GM19468 (cell line): ENCODE data around the gene UIMC1.

ENCODE experiments used
- ATAC-seq: cut with Tn5 transposase; IDR thresholded peaks from one replicate; pipeline ENCODE4 v1.9.1; 2021; ENCODE audit warnings: mild to moderate bottlenecking, moderate library complexity, moderate number of reproducible peaks; ENCODE audit not compliant: unreplicated experiment; ENCODE audit errors: extremely low read depth

UIMC1 gene

DNA sequence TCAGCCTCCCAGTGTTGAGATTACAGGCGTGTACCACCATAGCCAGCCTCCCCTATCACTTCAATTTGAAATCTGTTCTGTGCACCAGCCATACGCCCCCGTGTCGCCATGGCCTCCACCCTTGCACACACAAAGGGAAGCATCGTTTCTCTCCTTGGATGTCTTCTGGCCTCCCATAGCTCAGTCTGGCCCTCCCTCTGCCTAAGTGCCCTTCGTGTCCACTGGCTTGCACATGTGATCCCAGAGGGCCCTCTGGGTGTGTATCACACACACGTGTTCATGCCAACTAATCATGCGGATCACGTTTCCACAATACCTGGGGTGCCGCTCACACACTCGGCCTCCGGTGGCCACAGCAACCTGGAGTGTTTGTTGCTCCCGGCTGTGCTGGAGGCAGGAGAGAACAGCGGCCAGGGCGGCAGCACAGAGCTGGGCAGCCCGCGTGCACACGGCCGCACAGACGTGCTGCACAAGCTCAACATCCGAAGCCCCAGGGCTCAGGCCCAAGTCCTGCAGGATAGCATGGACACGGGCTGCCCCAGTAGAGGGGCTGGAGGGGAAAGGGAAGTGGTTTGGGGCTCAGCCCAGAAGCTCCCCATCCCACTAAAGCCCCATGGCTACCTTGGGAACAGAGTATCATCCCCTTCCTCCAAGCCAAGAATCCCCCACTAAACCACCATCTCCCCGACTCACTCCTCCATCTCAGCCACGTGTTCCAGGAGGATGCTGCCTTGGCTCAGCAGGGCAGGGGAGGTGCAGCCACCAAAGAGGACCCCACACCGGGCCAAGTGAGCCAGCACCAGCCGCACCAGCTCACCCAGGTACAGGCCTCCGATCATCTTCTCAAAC is 118.3 kb downstream of the UIMC1 start:
- ATAC-seq = no peak

DNA sequence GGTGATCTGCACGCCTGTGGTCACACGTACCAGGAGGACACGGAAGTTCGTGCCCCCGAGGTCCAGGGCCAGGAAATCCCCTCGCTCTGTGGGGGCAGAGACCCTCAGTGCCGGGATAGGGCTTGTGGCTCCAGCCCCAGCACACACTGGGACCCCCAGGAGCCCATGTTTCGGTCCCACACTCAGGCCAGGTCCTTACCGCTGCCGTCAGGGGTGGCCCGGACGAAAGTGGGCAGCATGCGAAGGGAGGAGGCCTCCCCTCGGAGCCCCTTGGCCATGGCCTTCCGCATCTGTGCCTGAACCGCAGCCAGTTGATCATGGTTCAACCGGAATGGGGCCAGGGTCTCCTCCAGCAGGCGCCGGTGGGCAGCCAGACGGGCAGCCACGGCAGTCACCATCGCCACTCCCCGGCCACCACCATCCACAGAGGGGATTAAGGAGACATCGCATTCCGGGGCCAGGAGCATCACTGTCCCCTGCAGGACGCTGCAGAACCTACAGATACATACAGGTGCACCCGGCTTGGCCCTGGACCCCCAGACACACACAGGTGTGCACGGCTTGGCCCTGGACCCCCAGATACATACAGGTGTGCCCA is 119.2 kb downstream of the UIMC1 start:
- ATAC-seq = no peak

DNA sequence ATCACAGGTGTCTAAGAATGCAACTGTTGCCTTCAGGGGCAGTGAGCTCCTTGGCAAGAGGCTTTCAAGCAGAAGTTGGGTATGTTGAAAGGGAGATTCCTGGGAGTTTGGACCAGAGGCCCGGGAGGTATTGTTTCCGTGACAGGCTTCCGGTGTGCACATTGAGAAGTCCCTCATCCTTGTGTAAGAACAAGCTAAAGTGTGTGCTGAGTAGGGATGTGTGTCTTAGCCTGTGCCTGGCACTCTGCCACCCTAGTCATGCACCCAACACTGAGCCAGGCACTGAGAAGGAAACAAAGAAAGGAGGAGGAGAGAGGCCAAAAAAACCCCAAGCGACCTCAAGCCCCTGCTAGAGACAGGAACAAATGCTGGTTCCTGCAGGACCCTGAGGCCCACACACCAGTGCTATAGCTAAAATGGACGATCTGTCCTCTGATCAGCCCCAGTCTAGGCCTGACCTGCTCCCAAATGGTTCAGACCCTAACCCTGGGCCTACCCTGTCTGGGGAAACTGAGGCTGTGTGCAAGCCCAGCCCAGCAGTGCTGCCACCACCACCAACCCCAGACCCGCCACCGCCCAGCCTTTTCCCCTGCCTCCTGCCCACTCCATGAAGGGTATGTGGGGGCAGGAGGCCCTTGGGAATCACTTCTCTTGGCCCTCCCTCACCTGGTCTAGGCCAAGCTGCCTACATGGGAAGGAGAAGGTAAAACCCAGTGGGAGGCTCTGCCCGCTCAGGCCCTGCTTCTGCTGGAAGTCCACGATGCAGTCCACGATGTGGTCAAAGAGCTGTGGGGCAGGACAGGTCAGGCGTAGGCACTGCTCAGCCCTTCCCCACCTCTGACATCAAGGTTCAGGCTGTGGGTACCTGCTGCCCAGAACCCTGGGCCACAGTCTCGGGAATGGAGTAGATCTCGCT is 120.0 kb downstream of the UIMC1 start:
- ATAC-seq = no peak

DNA sequence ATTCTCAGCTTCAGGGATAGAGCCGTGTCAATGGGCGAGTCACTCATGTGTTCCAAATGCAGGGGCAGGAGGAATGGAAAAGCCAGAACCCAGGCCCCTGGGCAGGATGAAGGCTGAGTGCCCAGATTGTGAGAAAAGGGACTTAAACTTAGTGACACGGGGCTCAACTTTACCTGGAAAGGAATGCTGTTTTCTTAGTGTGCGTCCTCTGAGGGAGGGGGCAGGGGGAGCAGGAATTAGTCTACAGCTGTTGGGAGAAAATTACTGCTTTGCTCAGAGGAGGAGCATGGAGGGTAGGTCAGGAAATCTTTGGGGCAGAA is 122.0 kb downstream of the UIMC1 start:
- no peak for ATAC-seq

DNA sequence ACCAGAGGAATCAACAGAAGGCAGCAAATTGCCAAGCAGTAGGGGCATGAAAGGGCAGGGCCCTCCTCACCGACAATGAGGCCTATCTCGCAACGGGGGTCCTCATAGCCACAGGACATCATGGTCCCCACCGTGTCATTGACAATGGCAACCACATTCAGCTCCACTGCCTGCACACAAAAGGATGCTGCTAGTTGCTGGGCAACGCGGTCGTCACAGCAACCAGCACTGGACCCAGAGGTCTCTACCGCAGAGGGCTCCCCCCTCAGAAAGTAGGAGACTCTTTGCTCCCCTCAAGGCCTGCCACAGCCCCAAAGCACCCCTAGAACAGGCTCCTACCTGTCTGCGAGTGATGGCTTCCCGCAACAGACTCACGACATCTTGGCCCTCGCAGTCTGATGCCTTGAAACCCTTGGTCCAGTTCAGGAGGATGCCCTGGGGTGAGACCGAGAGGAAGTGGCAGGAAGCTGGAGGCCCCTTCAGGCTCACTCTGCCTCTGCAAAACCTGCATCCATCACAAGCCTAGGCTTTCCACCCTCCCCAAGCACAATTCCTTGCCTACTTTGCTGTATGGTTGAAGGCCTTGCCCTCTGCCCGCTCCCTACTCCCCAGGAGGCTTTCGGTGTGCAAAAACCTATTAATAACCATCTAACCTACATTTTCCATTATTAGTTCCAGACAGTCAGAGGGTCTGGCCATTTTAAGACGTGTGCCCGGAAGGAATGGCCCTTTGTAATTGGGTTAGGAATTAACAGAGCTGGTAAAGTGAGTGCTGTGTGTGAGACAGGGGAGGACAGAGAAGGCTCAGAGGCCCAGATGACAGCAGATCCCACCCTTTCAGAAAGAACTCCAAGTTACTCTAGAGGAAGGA is 122.6 kb downstream of the UIMC1 start:
- ATAC-seq = no peak

DNA sequence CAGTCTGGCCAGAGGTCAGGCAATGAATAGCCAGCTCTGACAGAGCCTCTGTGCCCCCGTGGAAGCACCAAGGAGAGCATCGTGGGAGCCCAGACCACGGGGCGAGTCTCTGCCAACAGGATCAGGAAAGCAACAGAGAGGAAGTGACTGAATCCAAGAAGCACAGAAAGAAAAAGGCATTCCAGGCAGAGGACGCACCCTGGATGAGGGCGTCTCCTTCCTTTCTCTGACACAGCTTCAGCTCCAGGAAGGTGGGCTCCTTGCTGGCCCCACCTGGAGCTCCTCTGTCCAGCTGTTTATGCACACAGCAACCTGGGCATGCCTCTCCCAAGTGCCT is 124.0 kb downstream of the UIMC1 start:
- ATAC-seq = no peak

DNA sequence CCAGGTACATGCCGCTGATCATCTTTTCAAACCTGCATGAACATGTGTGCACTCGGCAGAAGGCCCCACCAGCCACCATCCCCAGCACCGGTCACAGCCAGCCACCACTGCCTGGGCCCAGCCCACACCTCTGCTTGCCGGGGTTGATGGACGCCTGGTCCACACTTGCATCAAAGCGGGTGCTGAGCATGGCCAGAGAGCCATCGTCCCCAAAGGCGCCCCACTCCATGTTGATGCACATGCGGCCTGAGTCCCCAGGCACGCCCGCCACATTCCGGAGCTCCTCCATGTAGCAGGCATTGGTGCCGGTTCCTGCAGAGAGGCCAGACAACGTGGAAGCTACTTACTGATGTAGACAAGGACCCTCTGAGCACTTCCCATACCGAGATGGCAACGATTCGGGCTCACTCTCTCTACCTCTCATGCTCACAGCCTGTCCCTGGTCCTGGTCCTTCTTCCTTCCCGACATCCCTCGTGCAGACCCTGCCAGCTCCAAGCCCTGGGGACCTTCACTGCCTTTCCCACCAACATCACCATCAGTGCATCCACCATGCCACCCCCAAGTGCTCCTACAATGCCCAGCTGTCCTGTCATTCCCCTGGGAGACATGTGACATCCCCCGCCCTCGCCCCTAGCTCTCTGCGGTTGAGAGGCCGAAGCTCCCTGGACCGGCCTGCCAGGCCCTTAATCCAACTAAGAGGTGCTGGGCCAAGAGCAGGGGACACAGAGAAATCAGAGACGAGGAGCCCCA is 124.6 kb downstream of the UIMC1 start:
- ATAC-seq = no peak

DNA sequence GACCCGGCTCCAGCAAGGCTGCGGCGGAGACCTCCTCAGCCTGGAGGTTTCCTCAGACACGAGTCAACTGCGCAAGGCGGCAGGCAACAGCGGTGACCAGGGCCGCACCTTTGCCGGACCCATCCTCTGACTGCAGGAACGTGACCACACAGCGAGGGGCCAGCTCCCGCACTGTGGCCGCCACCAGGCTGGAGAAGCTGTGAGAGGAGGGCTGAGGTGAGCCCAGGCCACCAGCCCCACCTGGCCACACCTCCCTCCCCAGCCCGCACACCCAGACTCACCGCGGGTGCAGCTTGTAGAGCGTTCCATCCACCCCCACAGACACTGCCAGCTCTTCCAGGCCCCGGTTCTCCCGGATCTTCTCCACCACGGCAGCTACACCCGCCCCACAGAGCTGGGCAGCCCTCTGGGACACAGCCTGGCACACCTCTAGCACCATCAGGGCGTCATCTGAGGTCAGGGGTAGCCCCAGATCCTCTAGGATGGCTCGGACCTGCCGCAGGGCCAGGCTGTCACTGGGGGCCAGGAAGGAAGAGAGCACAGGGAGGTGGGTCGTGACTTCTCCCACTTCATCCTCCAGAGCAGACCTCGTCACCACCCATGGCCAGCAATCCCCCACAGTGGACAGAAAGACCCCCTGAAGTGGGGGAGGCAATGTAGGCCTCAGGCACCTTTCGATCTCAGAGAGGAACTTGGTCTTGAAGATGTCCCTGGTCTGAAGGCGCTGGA is 125.4 kb downstream of the UIMC1 start:
- no peak for ATAC-seq

DNA sequence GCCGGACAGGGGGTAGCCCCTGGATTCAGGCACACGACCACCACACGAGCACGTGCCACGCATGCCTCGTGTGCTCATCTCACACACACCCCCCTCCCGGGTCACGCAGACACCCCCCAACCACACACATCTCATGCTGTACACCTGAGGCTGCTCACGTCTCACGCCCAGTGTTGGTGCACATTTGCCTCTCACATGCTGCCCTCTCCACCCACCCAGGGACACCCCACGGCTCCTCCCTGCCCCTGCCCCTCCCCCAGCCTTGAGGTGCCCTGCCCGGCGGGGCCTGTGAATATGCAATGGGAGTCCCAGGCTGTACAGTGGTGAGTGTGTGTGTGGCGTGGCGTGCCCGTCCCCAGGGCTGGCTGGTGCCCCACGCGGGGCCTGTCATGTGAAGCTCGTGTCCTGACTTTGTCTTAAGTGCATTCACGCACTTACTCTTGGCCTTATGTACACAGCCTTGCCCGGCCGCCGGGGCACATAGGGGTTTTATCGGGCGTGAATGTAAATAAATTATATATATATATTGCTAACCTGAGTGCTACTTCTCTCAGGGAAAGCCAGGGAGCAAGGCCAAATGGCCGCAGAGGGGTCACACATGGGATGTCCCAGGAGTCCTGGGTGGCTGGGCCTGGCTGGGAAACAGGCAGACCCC is 126.1 kb downstream of the UIMC1 start:
- no peak for ATAC-seq

DNA sequence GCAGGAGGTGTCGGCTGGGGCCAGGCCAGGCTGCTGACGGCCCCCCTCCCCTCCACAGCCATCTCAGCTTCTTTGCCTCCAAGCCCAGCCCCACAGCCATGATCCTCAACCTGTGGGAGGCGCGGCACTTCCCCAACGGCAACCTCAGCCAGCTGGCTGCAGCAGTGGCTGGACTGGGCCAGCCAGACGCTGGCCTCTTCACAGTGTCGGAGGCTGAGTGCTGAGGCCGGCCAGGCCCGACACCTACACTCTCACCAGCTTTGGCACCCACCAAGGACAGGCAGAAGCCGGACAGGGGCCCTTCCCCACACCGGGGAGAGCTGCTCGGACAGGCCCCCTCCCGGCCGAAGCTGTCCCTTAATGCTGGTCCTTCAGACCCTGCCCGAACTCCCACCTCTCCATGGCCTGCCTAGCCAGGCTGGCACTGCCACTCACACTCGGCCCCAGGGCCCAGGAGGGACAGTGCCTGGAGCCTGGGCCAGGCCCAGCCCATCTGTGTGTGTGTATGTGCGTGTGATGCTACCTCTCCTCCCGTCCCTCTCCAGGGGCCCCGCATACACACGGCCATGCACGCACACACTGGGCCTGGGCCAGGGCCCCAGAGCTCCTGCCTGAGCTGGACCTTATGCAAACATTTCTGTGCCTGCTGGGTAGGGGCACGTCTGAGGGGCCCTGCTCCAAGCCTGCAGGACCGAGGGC is 126.8 kb downstream of the UIMC1 start:
- no peak for ATAC-seq

DNA sequence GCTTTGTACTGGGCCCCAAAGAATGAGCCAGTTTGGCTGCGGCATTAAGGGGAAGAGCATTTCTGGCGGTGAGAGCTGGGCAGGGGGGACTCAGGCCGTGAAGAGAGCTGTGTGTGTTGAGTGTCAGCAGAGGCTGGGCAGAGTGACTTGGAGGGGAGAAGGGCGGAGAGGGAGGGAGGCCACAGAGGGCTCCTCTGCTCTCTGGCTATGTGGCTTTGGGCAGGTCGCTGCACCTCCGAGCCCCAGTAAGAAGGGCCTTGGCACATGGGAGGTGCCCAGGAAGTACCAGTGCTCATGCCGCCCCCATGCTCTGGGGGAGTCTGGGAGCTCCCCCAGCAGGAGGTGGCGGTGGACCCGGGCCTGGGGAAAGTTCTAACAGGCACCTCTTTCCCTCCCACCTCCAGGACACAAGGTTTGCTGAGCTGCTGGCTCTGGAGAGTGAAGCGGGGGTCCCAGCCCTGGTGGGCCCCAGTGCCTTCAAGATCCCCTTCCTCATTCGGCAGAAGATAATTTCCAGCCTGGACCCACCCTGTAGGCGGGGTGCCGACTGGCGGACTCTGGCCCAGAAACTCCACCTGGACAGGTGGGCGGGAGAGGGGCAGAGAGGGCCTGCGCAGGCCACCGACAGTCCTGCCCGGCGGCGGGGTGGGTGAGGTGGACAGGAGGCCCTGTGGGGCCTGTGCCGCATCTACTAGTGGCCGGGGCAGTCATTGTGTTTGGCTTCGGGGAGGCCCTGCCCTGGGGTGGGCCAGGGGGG is 127.5 kb downstream of the UIMC1 start:
- ATAC-seq = no peak

DNA sequence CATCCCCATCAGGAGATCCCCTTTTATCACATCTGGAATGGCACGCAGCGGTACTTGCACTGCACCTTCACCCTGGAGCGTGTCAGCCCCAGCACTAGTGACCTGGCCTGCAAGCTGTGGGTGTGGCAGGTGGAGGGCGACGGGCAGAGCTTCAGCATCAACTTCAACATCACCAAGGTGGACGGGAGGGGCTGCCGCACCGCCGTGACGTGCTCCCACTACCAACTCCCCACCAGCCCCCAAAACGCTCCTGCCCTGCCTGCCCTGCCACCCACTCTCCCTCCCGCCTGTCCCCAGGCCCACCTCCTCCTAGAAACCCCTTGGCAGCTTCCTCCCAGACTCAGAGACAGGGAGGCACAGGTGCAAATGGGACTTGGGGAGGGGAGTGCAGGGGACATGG is 128.1 kb downstream of the UIMC1 start:
- no peak for ATAC-seq

DNA sequence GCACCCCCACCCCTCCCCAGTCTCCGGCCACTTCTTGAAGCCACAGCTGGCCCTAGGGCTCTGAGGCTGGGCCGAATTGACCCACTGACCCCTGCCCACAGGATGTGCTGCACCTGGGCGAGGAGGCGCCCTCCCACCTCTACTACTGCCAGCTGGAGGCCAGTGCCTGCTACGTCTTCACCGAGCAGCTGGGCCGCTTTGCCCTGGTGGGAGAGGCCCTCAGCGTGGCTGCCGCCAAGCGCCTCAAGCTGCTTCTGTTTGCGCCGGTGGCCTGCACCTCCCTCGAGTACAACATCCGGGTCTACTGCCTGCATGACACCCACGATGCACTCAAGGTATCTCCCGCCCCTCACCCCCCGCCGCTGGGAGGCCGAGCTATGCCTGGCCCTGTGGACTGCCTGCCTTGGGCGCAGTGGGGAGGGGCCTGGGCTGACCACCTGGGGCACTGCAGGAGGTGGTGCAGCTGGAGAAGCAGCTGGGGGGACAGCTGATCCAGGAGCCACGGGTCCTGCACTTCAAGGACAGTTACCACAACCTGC is 128.7 kb downstream of the UIMC1 start:
- no peak for ATAC-seq

DNA sequence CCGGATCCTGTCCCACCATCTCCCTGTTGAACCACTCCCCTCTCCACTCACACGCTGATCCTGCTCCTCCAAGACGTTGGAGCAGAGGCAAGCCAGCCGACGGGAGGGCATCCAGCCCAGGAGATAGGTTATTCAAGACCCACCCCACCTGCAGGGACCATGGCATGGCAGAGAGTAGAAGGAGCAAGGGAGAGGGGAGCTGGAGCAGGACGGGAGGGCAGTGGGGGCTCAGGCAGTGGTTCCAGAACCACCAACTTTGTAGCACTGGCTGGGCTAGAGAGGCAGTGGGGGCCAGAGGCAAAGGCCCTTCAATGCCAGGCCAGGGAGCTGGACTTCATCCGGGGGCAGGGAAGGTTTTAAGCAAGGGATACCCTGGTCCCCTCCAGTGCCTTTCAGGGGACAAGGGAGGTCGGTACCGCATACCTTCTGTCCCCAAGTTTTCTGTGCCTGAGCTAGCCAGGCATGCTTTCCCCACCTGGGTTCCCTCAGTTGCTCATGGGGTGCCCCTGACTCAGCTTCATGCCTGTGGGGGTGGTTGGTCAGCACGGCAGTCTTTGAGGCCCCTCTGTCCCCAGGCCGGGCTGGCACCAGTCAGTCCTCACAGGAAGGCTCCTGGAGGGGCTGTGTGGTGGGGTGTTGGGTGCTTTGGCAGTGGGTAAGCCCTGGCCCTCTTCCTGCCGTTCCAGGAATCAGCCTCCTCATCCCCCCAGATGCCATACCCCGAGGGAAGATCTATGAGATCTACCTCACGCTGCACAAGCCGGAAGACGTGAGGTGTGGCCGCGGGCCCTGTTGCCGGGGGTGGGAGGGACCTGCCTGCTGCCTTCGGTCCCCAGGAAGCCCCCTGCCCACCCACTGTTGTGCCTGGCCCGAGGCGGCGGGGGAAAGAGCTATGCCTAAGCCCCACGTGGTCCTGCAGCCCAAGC is 129.8 kb downstream of the UIMC1 start:
- ATAC-seq = no peak

DNA sequence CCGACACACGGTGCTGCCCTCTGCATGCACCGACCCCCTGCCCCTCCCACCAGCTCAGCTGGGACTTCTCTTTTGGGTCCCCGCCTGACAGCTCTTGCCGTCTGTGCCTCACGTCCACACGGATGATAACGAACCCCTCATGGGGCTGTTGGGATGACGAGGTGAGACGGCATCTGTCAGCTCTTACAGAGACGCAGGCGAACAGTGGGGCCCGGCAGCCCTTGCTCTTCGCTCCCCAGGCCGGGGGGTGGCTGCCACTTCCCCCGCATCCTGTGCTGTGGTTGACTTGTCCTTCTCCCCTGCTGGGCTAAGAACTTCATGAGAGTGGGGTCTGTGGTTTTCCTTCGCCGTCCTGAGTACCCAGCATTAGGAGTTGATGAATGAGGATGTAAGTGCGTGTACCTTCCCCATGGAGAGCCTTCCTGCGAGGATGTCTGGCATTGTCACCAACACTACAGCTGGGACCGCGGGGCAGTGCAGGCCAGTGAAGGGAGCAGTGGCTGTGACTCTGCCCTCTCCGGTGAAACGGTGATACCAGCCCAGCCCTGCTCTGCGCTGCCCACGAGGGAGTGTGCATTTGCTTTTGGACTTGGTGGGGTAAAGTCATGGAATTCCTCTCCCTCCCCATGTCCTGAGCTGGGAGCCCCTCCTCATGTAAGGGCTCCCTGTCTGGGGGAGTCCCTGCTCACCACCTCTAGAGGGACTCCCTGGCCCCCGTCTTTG is 130.6 kb downstream of the UIMC1 start:
- no peak for ATAC-seq
